Caco-2 (cell line): Measurements from ENCODE around the gene DGKE. TPM values are rescaled to one million over a fixed set of nuclear protein-coding genes. Genes with fewer than 3 reads are reported as not detected.

Experiments used
- BruUV-seq: library from RNA; stranded (reverse); fragments of 400-500 nt; replicated peaks from 2 replicates; lab custom pipeline; 2021; lab: Mats Ljungman, UMichigan
- CTCF ChIA-PET: fragments of 300-600 bp; sonication (Branson Sonifier 250); formaldehyde crosslinking; loops from one replicate; lab custom pipeline; 2022; ENCODE audit warnings: antibody characterized with exemption; lab: Charles Lee
- POLR2A ChIA-PET: fragments of 300-600 bp; sonication (Branson Sonifier 250); formaldehyde crosslinking; loops from one replicate; lab custom pipeline; 2022; ENCODE audit warnings: antibody characterized with exemption; lab: Charles Lee
- DNase-seq, 2 experiments: peaks; one replicate each; pipeline versions ENCODE4 v3.0.0 to v3.0.0-alpha.2; 2020 to 2022
- H3K27me3 ChIP-seq: replicated peaks from 2 replicates; pipeline ENCODE4 v1.6.0; 2011; ENCODE audit warnings: low read length; ENCODE audit not compliant: control insufficient read depth, insufficient read depth
- H3K36me3 ChIP-seq: 2 replicates; pipeline ENCODE4 v1.5.1; 2011; ENCODE audit warnings: low read length; ENCODE audit not compliant: control insufficient read depth, insufficient read depth
- H3K4me1 ChIP-seq: fragments of 250-450 bp; sonication (Bioruptor Pico); 2 replicates; pipeline ENCODE4 v1.5.1; 2020; ENCODE audit warnings: mild to moderate bottlenecking
- H3K4me3 ChIP-seq: 2 replicates; pipeline ENCODE4 v1.5.1; 2011; ENCODE audit warnings: low read depth, mild to moderate bottlenecking, control low read depth, low read length
- H3K9me3 ChIP-seq: fragments of 250-450 bp; sonication (Bioruptor Pico); 2 replicates; pipeline ENCODE4 v1.5.1; 2020; ENCODE audit warnings: mild to moderate bottlenecking, moderate library complexity
- H3K27ac Mint-ChIP-seq: one replicate; pipeline ENCODE4 v1.8.0; 2022; ENCODE audit warnings: mixed read lengths; ENCODE audit not compliant: unreplicated experiment
- H3K27me3 Mint-ChIP-seq: one replicate; pipeline ENCODE4 v1.8.0; 2022; ENCODE audit warnings: mixed read lengths; ENCODE audit not compliant: insufficient read depth, unreplicated experiment
- H3K36me3 Mint-ChIP-seq: one replicate; pipeline ENCODE4 v1.8.0; 2022; ENCODE audit warnings: mild to moderate bottlenecking, mixed read lengths; ENCODE audit not compliant: insufficient read depth, unreplicated experiment
- H3K4me1 Mint-ChIP-seq: one replicate; pipeline ENCODE4 v1.8.0; 2022; ENCODE audit warnings: low read depth, mixed read lengths; ENCODE audit not compliant: unreplicated experiment
- H3K4me3 Mint-ChIP-seq: one replicate; pipeline ENCODE4 v1.8.0; 2022; ENCODE audit warnings: mild to moderate bottlenecking, moderate library complexity, mixed read lengths; ENCODE audit not compliant: unreplicated experiment
- H3K9me3 Mint-ChIP-seq: one replicate; pipeline ENCODE4 v1.8.0; 2022; ENCODE audit warnings: mixed read lengths; ENCODE audit not compliant: unreplicated experiment
- CTCF ChIP-seq, 2 experiments: fragments of 200-600 bp in 1 of 2; IDR thresholded peaks; 1 replicate in 1 of 2; 2 replicates in 1 of 2; pipeline versions ENCODE4 v1.5.1 to v1.8.0; 2011 to 2022; ENCODE audit warnings: antibody characterized with exemption in 1 of 2, control low read depth in 1 of 2, inconsistent platforms in 1 of 2, low read depth in 1 of 2, low read length in 1 of 2, mild to moderate bottlenecking in 1 of 2, moderate library complexity in 1 of 2; ENCODE audit not compliant: insufficient read depth in 1 of 2, severe bottlenecking in 1 of 2, unreplicated experiment in 1 of 2
- intact Hi-C: fragments of 100-400 bp; cut with micrococcal nuclease; formaldehyde crosslinking; loops from one replicate; pipeline ENCODE4 v1.10.0; 2022; ENCODE audit not compliant: unreplicated experiment
- total RNA-seq: library from RNA; stranded (reverse); gene quantifications from 2 replicates; pipeline ENCODE4 v1.2.3, GENCODE V29; 2022

DGKE gene
- total RNA-seq, 1 experiment from 2014 or later, result 15.5 TPM

- Mint-ChIP-seq H3K36me3 (peaks cover 15% of the 10 kb centered on the region), H3K4me3 (no peak overlapping the region), H3K27ac (no peak overlapping the region), H3K27me3 (no peaks in the 10 kb centered on the region), H3K4me1 (peaks cover 24% of the 10 kb centered on the region), H3K9me3 (no peaks in the 10 kb centered on the region)
- H3K9me3 ChIP-seq, result no peaks in the 10 kb centered on the region
- DNase-seq, result no peak
- H3K4me3 ChIP-seq, result no peak overlapping the region
- ChIA-PET POLR2A (no interaction called here), CTCF (no interaction called here)
- no peak for TF ChIP-seq CTCF (IDR thresholded peaks at IDR 0.05; ENCODE audit: insufficient read depth in 1 of 2, low read depth in 1 of 2, low read length in 1 of 2, severe bottlenecking in 1 of 2, unreplicated experiment in 1 of 2)
- H3K36me3 ChIP-seq, result no peaks in the 10 kb centered on the region
- intact Hi-C loops, result loop anchor here (10.0 kb wide), 1 partner anchor 253 kb away; the partner anchor contains the start of gene AKAP1
- no peaks in the 10 kb centered on the region for H3K27me3 ChIP-seq
- peaks cover 6% of the 10 kb centered on the region for H3K4me1 ChIP-seq
- BruUV-seq, result no TSS peak
Observed at GRCh38 chr17:56831369-56832095, 2.4 kb upstream of the DGKE start.

DNA sequence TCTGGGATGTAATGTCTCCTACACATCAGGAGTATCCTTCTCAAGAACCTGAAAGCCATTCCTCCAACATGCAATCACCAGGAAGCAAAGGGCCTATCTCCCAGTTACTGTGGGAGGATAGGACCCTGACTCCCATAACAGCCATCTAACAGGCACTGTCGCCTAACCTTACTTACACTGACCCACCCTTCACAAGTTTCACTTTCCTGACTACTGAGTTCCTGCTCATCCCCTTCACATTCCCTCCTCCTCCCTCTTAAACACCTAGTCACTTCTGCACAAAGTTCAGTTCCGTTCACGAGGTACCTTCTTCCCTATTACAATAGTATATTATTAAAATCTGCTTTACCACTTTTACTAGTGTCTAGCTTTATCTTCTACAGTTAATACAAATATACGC is 1.5 kb upstream of the DGKE start:
- no peaks in the 10 kb centered on the region for H3K9me3 Mint-ChIP-seq
- no TSS peak for BruUV-seq
- H3K36me3 Mint-ChIP-seq, result peaks cover 24% of the 10 kb centered on the region
- H3K4me1 Mint-ChIP-seq, result peaks cover 33% of the 10 kb centered on the region
- no peak overlapping the region for H3K27ac Mint-ChIP-seq
- POLR2A ChIA-PET, result interaction anchor here (1.1 kb wide), 1 partner anchor 81 kb away, joined by 3 read pairs; the partner anchor contains the start of gene TRIM25
- Histone ChIP-seq H3K27me3 (no peaks in the 10 kb centered on the region), H3K4me1 (peaks cover 6% of the 10 kb centered on the region), H3K9me3 (no peaks in the 10 kb centered on the region), H3K36me3 (no peaks in the 10 kb centered on the region), H3K4me3 (peak overlapping the region; percentile 79)
- intact Hi-C loops, result loop anchor here (10.0 kb wide), 1 partner anchor 252 kb away; the partner anchor contains the start of gene AKAP1
- peak overlapping the region; percentile 84 for H3K4me3 Mint-ChIP-seq
- DNase-seq, result no peak
- CTCF ChIA-PET, result interaction anchor here (4.7 kb wide), 1 partner anchor 13 kb away, joined by 37 read pairs; no protein-coding TSS in a partner anchor
- no peak for TF ChIP-seq CTCF (IDR thresholded peaks at IDR 0.05; ENCODE audit: insufficient read depth in 1 of 2, low read depth in 1 of 2, low read length in 1 of 2, severe bottlenecking in 1 of 2, unreplicated experiment in 1 of 2)
- H3K27me3 Mint-ChIP-seq, result no peaks in the 10 kb centered on the region

- H3K4me1 ChIP-seq, result peaks cover 6% of the 10 kb centered on the region
- peak overlapping the region; percentile 79 for H3K4me3 ChIP-seq
- TF ChIP-seq CTCF (IDR thresholded peaks at IDR 0.05; ENCODE audit: insufficient read depth in 1 of 2, low read depth in 1 of 2, low read length in 1 of 2, severe bottlenecking in 1 of 2, unreplicated experiment in 1 of 2), result no peak
- peak overlapping the region; percentile 84 for H3K4me3 Mint-ChIP-seq
- H3K36me3 ChIP-seq, result no peaks in the 10 kb centered on the region
- no peaks in the 10 kb centered on the region for H3K9me3 Mint-ChIP-seq
- CTCF ChIA-PET, result interaction anchor here (1.5 to 4.7 kb wide), 2 partner anchors 14 to 53 kb away, joined by 5 to 37 read pairs; no protein-coding TSS in a partner anchor
- H3K36me3 Mint-ChIP-seq, result peaks cover 25% of the 10 kb centered on the region
- H3K9me3 ChIP-seq, result no peaks in the 10 kb centered on the region
- H3K27me3 ChIP-seq, result no peaks in the 10 kb centered on the region
- POLR2A ChIA-PET, result interaction anchor here (0.5 to 2.3 kb wide), 4 partner anchors 80 to 251 kb away, joined by 3 to 11 read pairs (median 3); partner anchors contain the start of gene TRIM25
- H3K27me3 Mint-ChIP-seq, result no peaks in the 10 kb centered on the region
- peak; percentile 65 to 88 for DNase-seq
- intact Hi-C loops, result loop anchor here (1.0 to 10.0 kb wide), 2 partner anchors 14 to 252 kb away; partner anchors contain the start of gene AKAP1
- peaks cover 34% of the 10 kb centered on the region for H3K4me1 Mint-ChIP-seq
- BruUV-seq, result no TSS peak
- peak overlapping the region; percentile 33 for H3K27ac Mint-ChIP-seq
Observed at GRCh38 chr17:56833057-56833808, 718 bp upstream of the DGKE start.
